Activated T-helper 17 cell treated with anti-CD3 and anti-CD28 coated beads, Interleukin-2, amount 50 U/mL, for 72 hours (primary cell): ENCODE data around the gene EIF4B. TPM values are rescaled to one million over a fixed set of nuclear protein-coding genes. Genes with fewer than 3 reads are reported as not detected.
"Not testable (repeated sequence)": the region's sequence is repeated elsewhere in the genome, so short reads cannot be mapped to it uniquely, and the experiment has no call there.

Experiments
- ATAC-seq: fragments of 150-1000 bp; cut with Tn5 transposase; replicated peaks from 2 replicates; pipeline ENCODE4 v1.10.0; 2021; ENCODE audit warnings: mild to moderate bottlenecking, moderate library complexity
- H3K27ac Mint-ChIP-seq: one replicate; pipeline ENCODE4 v1.8.0; 2022; ENCODE audit warnings: mixed read lengths
- H3K27me3 Mint-ChIP-seq: one replicate; pipeline ENCODE4 v1.8.0; 2022; ENCODE audit warnings: mixed read lengths
- H3K36me3 Mint-ChIP-seq: one replicate; pipeline ENCODE4 v1.8.0; 2022; ENCODE audit warnings: low read depth, mild to moderate bottlenecking, mixed read lengths
- H3K4me1 Mint-ChIP-seq: one replicate; pipeline ENCODE4 v1.8.0; 2022; ENCODE audit warnings: mixed read lengths
- H3K4me3 Mint-ChIP-seq: one replicate; pipeline ENCODE4 v1.8.0; 2022; ENCODE audit warnings: mild to moderate bottlenecking, mixed read lengths
- H3K9me3 Mint-ChIP-seq: one replicate; pipeline ENCODE4 v1.8.0; 2022; ENCODE audit warnings: mixed read lengths
- total RNA-seq, 2 donors: library from RNA; stranded (reverse); gene quantifications; one replicate each; pipeline ENCODE4 v1.2.3, GENCODE V29; 2022

Gene EIF4B
- total RNA-seq, 2 donors from 2014 or later = 536 to 964 TPM

GRCh38 chr12:52980650-52981423 is 25.4 kb upstream of the EIF4B start:
- Mint-ChIP-seq H3K27me3 (peaks cover 36% of the 10 kb centered on the region), H3K4me1 (no peaks in the 10 kb centered on the region), H3K9me3 (no peaks in the 10 kb centered on the region), H3K4me3 (no peak overlapping the region), H3K36me3 (no peaks in the 10 kb centered on the region), H3K27ac (no peak overlapping the region)
- ATAC-seq = peak; percentile 96

- Mint-ChIP-seq H3K9me3 (no peaks in the 10 kb centered on the region), H3K27me3 (peaks cover 15% of the 10 kb centered on the region), H3K36me3 (no peaks in the 10 kb centered on the region), H3K4me1 (no peaks in the 10 kb centered on the region), H3K4me3 (no peak overlapping the region), H3K27ac (no peak overlapping the region)
- ATAC-seq = no peak
Measured at GRCh38 chr12:52984136-52984535, 22.1 kb upstream of the EIF4B start.

GRCh38 chr12:52988898-52989297 is 17.4 kb upstream of the EIF4B start:
- no peak for ATAC-seq
- Mint-ChIP-seq H3K36me3 (no peaks in the 10 kb centered on the region), H3K9me3 (no peaks in the 10 kb centered on the region), H3K4me1 (no peaks in the 10 kb centered on the region), H3K4me3 (no peak overlapping the region), H3K27ac (no peak overlapping the region), H3K27me3 (peaks cover 4% of the 10 kb centered on the region)

- Mint-ChIP-seq H3K9me3 (no peaks in the 10 kb centered on the region), H3K4me3 (no peak overlapping the region), H3K36me3 (no peaks in the 10 kb centered on the region), H3K27me3 (no peaks in the 10 kb centered on the region), H3K4me1 (no peaks in the 10 kb centered on the region), H3K27ac (no peak overlapping the region)
- no peak for ATAC-seq
Measured at GRCh38 chr12:52990206-52990605, 16.1 kb upstream of the EIF4B start.

- not testable (repeated sequence) for H3K9me3 Mint-ChIP-seq, ATAC-seq, H3K4me1 Mint-ChIP-seq, H3K27me3 Mint-ChIP-seq, H3K27ac Mint-ChIP-seq, H3K36me3 Mint-ChIP-seq, H3K4me3 Mint-ChIP-seq
Measured at GRCh38 chr12:52992240-52992639, 14.0 kb upstream of the EIF4B start.

GRCh38 chr12:52992699-52993557 is 13.3 kb upstream of the EIF4B start:
- H3K27ac Mint-ChIP-seq = no peak overlapping the region
- H3K4me1 Mint-ChIP-seq = no peaks in the 10 kb centered on the region
- H3K9me3 Mint-ChIP-seq = no peaks in the 10 kb centered on the region
- no peak overlapping the region for H3K4me3 Mint-ChIP-seq
- no peaks in the 10 kb centered on the region for H3K27me3 Mint-ChIP-seq
- ATAC-seq = no peak
- H3K36me3 Mint-ChIP-seq = no peaks in the 10 kb centered on the region

GRCh38 chr12:52993558-52993869 is 12.7 kb upstream of the EIF4B start:
- no peak for ATAC-seq
- H3K4me3 Mint-ChIP-seq = no peak overlapping the region
- H3K27ac Mint-ChIP-seq = no peak overlapping the region
- no peaks in the 10 kb centered on the region for H3K9me3 Mint-ChIP-seq
- H3K36me3 Mint-ChIP-seq = no peaks in the 10 kb centered on the region
- H3K4me1 Mint-ChIP-seq = no peaks in the 10 kb centered on the region
- no peaks in the 10 kb centered on the region for H3K27me3 Mint-ChIP-seq

GRCh38 chr12:53004178-53004577 is 2.1 kb upstream of the EIF4B start:
- Mint-ChIP-seq H3K4me3 (peak overlapping the region; percentile 100), H3K36me3 (peaks cover 33% of the 10 kb centered on the region), H3K4me1 (peaks cover 8% of the 10 kb centered on the region), H3K9me3 (no peaks in the 10 kb centered on the region), H3K27ac (no peak overlapping the region), H3K27me3 (peaks cover 5% of the 10 kb centered on the region)
- ATAC-seq = no peak

GRCh38 chr12:53004582-53004981 is 1.7 kb upstream of the EIF4B start:
- H3K4me3 Mint-ChIP-seq = peak overlapping the region; percentile 100
- H3K9me3 Mint-ChIP-seq = no peaks in the 10 kb centered on the region
- H3K4me1 Mint-ChIP-seq = peaks cover 9% of the 10 kb centered on the region
- H3K27me3 Mint-ChIP-seq = peaks cover 5% of the 10 kb centered on the region
- no peak for ATAC-seq
- peaks cover 37% of the 10 kb centered on the region for H3K36me3 Mint-ChIP-seq
- no peak overlapping the region for H3K27ac Mint-ChIP-seq

GRCh38 chr12:53005215-53005985 is 856 bp upstream of the EIF4B start:
- Mint-ChIP-seq H3K27ac (peak overlapping the region; percentile 99), H3K4me1 (peaks cover 17% of the 10 kb centered on the region), H3K27me3 (no peaks in the 10 kb centered on the region), H3K4me3 (peak overlapping the region; percentile 100), H3K9me3 (no peaks in the 10 kb centered on the region), H3K36me3 (peaks cover 46% of the 10 kb centered on the region)
- no peak for ATAC-seq

- H3K9me3 Mint-ChIP-seq = no peaks in the 10 kb centered on the region
- peak overlapping the region; percentile 99 for H3K27ac Mint-ChIP-seq
- peaks cover 23% of the 10 kb centered on the region for H3K4me1 Mint-ChIP-seq
- H3K4me3 Mint-ChIP-seq = peak overlapping the region; percentile 100
- ATAC-seq = peak; percentile 25
- H3K36me3 Mint-ChIP-seq = peaks cover 60% of the 10 kb centered on the region
- no peaks in the 10 kb centered on the region for H3K27me3 Mint-ChIP-seq
Measured at GRCh38 chr12:53006810-53007309, 604 bp downstream of the EIF4B start.

GRCh38 chr12:53007343-53007742 is 1.1 kb downstream of the EIF4B start:
- Mint-ChIP-seq H3K27ac (peak overlapping the region; percentile 99), H3K9me3 (no peaks in the 10 kb centered on the region), H3K4me1 (peaks cover 24% of the 10 kb centered on the region), H3K4me3 (peak overlapping the region; percentile 100), H3K36me3 (peaks cover 65% of the 10 kb centered on the region), H3K27me3 (no peaks in the 10 kb centered on the region)
- ATAC-seq = no peak

- ATAC-seq, H3K9me3 Mint-ChIP-seq, H3K27me3 Mint-ChIP-seq: not testable (repeated sequence)
- H3K27ac Mint-ChIP-seq = peak overlapping the region; percentile 54
- peaks cover 24% of the 10 kb centered on the region for H3K4me1 Mint-ChIP-seq
- peak overlapping the region; percentile 100 for H3K4me3 Mint-ChIP-seq
- H3K36me3 Mint-ChIP-seq = peaks cover 77% of the 10 kb centered on the region
Measured at GRCh38 chr12:53008760-53009159, 2.5 kb downstream of the EIF4B start.

- Mint-ChIP-seq H3K27ac (no peak overlapping the region), H3K27me3 (no peaks in the 10 kb centered on the region), H3K4me3 (peak overlapping the region; percentile 100), H3K36me3 (peaks cover 98% of the 10 kb centered on the region), H3K9me3 (no peaks in the 10 kb centered on the region), H3K4me1 (peaks cover 20% of the 10 kb centered on the region)
- no peak for ATAC-seq
Measured at GRCh38 chr12:53010955-53011354, 4.7 kb downstream of the EIF4B start.
